ENCODE data around the gene PTK6.

DNA sequence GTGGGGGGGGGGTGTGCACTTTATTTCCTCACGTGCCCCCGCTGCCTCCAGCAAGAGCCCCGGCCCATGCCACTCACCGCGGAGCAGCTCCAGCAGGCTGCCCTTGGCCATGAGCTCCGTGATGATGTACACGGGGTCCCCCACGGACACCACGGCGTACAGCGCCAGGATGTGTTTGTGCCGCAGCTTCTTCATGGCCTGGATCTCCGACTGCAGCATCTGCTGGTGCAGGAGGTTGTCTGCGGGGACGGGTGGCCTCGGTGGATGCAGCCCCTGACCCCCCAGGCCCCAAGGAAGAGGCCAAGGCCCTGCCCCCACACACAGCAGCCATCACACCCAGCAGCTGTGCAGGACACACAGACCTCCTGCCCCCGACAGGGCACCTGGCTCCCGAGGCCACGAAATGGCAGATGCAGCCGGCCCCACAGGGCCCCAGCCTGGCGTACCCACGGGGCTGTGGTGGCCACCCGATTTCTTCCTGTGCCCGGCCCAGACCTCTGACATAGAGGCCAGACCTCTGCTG lies 4.7 kb downstream of the PTK6 start:
- no peak for TF ChIP-seq CTCF (IDR thresholded peaks at IDR 0.05)
- no peak for TF ChIP-seq POLR2A (IDR thresholded peaks at IDR 0.05)

Data from breast epithelium (tissue), 3 donors.